DOHH2 (cell line): ENCODE data around the gene LAMA2.

Experiments
- CTCF ChIP-seq: fragments of 200-600 bp; sonication (generic); IDR thresholded peaks from one replicate; pipeline ENCODE4 v1.5.1; 2014; ENCODE audit warnings: antibody characterized with exemption, mild to moderate bottlenecking, low read depth, low read length; ENCODE audit not compliant: poor library complexity, severe bottlenecking
- EZH2phosphoT487 ChIP-seq: fragments of 200-600 bp; sonication (generic); IDR thresholded peaks from 2 replicates; pipeline ENCODE4 v1.6.1; 2017; ENCODE audit warnings: borderline replicate concordance, mild to moderate bottlenecking, antibody characterized with exemption, low read length, moderate library complexity, mixed read lengths

- TF ChIP-seq CTCF, result no peak
- TF ChIP-seq EZH2phosphoT487, result no peak
Observed at GRCh38 chr6:129485746-129486145, 602.8 kb downstream of the LAMA2 start.
